HG02610 (cell line): ENCODE measurements around the gene THAP8.

ENCODE experiments used
- ATAC-seq: cut with Tn5 transposase; IDR thresholded peaks from one replicate; pipeline ENCODE4 v1.9.1; 2021; ENCODE audit warnings: mild to moderate bottlenecking, moderate library complexity; ENCODE audit not compliant: unreplicated experiment

THAP8 gene

DNA sequence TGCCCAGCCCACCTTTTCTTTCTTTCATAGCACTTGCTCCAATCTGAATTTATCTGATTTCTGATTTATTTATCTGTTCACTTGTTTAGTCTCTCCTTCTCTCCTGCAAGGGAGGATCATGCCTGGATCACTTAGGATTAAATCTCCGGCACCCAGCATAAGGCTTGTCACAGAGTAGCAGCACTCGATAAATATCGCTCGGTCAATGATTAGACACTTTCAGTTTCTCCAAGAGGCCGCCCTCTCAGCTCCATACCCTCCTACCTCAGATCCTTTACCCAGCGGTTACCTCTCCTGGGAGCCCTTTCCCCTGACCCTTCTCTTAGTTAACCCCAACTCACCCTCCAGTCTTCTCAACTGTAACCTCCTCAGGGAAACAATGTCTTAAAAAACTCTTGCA is 22.8 kb downstream of the THAP8 start:
- ATAC-seq = no peak

DNA sequence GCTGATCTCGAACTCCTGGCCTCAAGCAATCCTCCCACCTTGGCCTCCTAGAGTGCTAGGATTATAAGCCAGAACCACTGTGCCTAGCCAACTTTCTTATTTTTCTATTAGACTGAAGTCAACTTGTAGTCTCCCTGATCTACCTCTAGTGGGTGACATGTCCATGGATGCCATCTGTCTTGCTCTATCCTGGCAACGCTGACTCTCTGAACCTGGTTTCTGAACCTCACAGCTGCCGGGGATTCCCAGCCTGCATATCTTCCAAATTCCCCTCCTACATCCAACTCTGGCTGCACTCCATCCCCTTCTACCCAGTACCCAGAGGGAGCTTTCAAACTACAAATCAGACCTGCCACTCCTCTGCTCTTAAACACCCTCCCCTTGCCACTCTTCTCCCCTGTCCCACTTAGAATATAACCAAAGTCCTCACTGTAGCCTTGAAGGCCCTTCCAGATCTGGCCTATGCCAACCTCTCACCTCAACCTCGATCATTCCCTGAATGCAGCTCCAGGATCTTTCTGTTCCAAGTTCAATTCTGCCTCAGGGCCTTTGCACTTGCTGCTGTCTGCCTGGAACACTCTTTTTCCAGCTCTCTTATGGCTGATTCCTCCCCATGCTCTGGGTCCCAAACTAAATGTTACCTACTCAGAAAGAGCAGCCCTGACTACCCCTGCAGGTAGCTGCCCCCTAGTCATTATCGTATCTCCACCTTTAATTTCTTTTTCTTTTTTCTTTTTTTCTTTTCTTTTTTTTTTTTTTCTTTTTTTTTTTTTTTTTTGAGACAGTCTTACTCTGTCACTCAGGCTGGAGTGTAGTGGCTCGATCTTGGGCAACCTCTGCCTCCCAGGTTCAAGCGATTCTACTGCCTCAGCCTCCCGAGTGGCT is 23.6 kb downstream of the THAP8 start:
- ATAC-seq = no peak

DNA sequence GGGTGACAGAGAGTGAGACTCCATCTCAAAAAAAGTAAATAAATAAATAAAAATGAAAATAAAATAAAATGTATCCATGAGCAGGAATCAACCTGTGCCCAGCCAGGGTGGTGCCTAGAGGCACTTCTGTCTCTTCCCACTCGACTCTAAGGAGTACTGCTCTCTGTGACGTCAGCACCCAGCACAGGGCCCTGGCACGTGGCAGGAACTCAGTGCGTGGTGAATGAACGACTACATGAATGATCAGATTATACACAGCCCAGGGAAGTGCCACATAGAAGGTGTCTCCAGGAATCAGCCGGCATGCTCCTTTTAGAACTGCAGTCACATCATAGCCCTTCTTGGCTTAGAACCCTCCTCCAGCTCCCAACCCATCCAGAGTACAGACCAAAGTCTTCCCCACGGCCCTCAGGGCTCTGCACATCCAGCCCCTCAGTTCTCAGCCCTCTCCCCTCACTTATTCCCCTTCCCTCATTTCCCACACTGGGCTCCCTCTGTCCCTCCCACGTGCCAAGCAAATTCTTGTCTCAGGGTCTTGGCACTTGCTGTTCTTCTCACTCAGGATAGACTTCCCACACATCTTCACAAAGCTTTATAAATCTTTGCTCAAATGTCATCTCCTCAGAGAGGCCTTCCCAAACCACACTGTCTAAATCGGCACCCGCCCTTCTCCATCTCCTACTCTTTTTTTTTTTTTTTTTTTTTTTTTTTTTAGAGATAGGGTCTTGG is 25.6 kb downstream of the THAP8 start:
- no peak for ATAC-seq

DNA sequence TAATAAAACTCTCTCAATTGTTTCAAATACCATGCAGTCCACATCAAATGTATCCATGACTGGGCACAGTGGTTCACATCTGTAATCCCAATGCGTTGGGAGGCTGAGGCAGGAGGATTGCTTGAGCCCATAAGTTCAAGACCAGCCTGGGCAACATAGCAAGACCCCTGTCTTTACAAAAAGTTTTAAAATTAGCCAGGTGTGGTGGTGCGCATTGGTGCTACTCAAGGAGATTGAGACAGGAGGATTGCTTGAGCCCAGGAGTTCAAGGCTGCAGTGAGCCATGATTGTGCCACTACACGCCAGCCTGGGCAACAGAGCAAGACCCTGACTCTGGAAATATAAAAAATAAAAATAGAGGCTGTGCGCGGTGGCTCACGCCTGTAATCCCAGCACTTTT is 26.4 kb downstream of the THAP8 start:
- ATAC-seq = no peak

DNA sequence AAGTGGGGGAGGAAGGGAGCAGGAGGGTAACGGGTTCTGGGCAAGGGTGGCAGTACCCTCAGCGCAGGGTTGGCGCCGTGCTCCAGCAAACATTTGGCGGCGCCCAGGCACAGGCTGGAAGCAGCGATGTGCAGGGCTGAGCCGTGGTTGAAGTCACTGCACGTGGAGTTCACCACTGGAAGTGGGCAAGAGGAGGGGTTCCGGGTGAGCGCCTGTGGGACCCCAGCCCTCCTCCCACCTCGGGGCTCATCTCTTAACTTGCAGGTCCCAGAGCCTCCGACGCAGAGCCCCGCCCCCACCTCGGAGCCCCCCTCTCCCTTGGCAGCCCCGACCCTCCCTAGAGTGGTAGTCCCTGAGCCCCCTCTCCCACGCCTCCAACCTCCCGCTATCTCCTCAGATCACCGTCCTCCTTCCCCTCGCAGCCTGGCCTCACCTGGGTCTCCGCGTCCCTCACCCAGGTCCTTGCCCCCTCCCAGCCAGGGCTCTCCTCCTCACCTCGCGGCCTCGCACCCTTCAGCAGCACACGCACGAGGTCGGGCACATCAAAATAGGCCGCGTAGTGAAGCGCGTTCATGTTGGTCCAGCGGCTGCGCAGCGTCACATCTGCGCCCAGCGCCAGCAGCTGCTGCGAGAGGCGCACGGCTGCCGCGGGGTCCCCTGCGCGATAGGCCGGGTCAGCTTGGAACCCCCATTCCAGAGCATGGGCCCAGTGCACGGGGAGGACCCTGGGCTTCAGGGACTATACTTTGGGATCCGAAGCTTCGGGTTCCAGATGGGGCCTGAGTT is 27.8 kb downstream of the THAP8 start:
- ATAC-seq = no peak

DNA sequence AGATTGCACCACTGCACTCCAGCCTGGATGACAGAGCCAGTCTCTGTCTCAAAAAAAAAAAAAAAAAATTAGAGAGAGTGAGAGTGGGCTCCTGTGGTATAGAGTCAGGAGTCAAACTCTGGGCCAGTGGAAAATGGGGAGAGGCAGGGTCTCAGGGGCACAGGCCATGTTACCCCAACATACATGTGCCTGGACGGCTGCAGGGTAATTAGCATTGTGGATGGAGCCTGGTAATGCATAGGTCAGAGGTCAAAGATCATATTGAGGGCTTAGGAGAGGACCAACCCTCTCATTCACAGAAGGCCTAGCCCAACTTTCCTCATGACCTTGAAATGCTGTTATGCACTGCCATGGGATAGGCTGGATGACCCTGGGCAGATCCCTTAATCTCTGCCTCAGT is 28.5 kb downstream of the THAP8 start:
- no peak for ATAC-seq

DNA sequence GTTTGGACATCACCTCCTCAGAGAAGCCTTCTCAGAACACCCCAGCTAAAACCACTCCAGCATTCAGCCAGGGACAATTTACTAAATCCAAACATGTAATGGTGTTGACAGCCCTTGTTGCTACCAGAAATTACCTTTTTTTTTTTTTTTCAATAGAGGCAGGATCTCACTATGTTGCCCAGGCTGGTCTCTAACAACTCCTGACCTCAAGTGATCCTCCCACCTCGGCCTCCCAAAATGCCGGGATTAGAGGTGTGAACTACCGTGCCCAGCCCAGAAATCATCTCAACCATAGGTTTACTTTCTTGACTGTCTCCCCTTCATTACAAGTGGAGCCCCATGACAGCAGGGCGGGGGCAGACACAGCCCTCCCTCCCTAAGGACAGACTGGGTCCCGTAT is 30.7 kb downstream of the THAP8 start:
- no peak for ATAC-seq

DNA sequence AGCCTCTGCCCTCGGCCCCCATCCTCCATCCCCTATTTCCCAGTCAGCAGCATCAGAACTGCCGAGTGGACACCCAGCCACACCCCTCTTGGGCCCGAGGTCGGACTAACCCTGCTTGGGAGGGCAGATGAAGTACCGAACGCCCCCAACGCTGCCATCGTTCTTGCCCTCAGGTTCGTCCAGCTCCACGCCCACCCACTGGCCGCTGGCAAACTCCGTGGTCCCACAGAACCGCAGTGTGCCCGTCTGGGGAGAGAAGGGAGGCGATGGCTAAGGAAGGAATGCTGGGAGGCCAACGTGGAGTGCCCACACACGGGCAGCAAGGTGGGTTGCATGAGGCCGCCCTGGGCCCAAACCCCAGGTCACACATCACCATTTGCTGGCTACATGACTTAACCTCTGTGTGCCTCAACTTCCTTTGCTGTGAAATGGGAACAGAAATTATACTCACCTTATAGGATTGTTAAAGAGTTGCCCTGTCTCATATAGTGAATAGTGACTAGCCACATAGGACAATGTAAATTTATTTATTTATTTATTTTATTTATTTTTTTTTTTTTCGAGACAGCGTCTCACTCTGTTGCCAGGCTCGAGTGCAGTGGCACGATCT is 34.9 kb downstream of the THAP8 start:
- no peak for ATAC-seq

DNA sequence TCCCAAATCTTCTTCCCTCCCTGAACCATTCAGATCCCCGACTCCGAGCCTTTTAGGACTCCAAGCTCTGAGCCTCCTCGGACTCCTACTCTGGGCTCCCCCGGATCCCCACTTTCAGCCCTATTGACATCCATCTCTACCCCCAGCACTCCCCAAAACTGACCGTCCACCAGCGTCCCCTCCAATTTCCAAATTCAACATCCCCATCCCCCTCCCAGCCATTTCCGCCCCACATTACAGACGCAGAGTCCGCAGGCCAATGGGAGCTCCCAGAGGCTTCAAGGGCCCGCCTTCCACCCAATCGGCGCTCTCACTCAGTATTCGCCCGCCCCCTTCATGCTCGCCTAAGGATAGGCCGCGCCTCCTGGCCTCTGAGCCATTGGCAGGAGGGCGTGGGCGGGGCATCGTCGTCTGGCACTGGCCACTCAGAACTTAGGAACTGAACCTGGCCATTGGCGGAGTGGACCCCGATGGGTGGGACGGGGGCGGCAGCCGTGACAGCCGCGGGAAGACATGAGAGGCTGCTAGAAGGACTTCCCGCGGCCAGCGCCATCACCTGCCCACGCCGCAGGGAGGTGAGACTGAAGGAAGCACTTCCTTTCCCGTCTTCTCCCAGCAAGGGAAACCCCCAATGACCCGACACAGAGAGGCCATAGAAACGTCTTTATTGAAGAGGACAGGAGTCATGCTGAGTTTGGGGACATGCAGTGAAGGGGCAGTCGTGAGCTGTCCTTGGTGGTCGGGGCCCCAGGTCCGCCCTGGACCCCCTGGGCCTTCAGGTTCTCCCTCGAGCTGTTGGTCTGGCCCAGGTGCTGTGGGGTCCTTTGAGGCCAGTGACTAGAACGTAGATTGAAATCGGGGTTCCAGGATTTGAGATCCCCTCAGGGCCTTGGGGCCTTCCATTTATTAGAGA is 39.8 kb downstream of the THAP8 start, which contains the start of gene ALKBH6:
TSS of gene ALKBH6 (minus strand) at position 202 of the 913 bp plus-strand sequence. CDS start 816 bp downstream, outside the sequence.
- ATAC-seq = peak; percentile 95

DNA sequence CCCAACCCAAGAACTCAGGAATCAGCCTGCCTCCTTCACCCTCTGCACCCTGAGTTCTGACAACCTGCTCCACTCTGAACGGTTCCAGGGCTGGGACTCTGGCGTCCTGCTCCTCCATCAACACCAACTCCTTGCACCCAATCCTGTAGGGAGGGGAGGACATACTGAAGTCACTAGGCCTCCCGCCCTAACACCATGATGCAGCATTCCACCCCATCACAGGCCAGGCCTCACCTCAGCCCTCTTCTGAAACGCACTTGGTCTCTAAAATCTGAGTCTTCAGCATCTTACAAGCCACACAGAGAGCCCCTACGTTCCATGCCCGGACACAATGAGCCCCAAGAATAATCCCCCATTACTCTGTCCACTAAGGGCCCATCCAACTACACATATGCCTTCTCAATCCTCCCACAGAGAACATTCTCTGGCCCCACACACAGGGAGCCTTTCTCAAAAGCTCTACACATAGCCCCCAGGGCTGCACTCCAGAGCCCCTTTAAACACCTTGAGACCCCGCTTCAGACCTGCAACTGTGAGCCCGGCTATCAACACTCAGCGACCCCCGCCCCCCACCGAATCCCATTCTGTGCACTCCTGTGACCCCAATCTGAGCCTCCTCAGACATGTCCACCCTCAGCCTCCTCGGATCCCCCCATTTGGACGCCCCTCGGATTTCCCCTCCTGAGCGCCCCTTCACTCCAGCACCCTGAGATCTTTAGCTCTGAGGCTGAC is 40.6 kb downstream of the THAP8 start:
- no peak for ATAC-seq

DNA sequence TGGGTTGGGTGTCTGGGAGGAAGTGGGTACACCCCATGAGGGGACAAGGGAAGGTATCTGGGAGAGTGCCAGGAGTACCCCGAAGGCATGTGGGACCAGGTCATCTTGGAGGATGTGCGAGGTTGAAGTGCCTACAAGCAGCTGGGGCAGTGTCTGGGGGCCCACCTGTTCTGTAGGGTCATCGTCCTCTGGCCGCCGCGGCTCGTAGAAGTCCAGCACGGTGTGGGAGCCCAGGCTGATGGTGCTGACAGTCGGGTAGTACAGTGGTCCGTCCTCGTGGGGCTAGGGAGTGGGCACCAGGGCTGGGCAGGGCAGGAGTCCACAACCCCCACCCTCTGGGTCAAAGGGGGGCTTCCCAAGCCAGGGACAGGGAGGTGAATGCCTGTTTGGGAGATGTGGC is 43.7 kb downstream of the THAP8 start:
- no peak for ATAC-seq

DNA sequence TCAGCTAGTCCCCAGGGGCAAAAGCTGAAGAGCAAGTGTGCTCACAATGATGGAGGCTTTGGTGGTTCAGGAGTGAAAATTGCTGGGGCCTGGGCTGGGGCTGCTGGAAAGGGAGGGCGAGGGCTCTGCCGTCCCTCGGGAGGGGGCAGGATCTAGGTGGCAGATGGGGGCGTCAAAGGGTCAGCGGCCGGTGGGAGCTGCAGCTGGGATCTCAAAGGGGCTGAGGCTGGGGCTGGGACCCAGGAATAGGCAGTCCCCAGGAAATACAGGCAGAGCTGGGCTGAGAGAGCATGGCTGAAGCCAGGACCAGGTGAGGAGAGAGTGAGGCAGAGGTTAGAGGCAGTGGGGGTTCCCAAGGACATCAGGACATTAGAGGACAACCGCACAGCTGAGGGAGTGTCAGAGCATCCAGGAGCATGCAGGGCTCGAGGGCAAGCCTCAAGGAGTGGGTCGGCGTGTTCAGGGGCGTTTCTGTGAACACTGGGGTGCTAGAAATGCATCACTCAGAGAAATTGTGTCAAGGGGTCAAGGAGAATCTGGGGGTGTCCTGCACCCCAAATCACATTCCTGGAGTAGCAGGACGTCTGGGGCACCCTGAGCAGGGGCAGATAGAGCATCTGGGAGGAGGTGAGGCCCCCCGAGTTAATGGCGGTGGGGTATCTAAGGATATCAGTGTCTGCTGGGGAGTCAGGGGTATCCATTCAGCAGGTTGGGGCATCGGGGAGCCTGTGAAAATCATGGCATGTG is 44.3 kb downstream of the THAP8 start:
- ATAC-seq = no peak

DNA sequence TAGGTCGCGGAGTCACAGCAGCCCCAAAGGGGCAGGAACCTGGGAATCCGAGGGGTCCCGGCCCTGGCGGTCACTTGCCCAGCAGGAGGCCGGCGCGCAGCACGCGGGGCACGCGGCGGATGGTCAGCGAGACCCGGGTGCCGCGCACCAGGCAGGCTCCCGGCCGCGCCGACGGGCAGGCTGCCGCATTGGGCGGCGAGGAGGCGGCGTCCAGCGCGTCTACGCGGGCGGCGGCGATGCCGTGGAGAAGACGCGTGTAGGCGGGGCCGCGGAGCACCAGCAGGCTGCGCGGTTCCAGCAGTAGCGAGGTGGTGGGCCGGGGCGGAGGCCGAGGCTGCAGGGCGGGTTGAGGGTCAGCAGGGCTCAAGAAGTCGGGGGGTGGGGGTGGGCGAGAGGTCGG is 44.9 kb downstream of the THAP8 start:
- ATAC-seq = no peak

DNA sequence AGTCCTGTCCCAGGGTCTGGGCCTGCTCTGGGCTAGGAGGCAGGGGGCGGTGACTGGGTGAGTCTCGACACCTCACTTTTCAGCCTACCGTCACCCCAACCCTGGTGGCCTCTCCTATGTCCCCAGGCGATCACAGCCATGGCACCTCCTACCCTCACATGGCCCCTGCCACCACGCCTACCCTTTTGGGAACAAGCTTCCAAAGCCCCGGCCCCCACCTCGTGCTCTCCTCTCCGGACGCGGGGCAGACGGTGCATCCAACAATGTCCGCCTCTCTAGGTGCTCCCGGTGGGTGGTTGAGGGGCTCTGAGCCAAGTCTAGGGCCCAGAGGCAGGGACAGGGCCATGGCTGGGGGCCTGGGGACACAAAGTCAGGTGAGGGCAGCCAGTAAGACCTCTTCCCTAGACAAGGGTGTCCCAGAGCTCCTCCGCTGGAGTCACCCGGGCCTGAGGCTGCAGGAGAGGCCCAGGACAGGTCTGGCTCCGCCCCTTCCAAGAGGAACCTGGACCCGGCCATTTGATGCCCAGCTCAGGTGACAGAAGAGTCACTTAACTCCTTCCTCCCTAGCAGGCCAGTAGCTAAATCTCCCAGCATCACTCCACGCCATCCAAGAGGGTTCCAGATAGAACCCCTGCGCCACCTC is 45.6 kb downstream of the THAP8 start, which contains the start of gene SYNE4:
TSS of gene SYNE4 (minus strand) at position 478 of the 643 bp plus-strand sequence. CDS start at position 346, 132 bp downstream.
- no peak for ATAC-seq

DNA sequence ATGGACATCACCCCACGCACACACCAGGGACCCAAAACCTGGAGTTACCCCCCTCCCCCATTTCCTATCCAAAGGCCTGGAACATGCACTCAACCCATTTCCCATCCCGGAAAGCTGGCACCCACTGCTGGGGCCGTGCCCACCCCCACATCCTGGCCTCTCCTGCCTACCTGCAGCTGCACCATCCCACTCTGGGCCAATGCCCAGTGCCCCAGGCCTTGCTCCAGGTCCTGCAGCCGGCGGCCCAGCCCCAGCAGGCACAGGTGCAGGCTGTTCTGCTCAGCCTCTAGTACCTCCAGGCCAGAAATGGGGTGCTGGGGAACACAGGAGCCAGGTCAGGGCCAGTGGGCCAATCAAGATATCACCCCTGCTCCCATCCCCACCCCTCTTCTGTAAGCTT is 47.1 kb downstream of the THAP8 start:
- ATAC-seq = no peak

DNA sequence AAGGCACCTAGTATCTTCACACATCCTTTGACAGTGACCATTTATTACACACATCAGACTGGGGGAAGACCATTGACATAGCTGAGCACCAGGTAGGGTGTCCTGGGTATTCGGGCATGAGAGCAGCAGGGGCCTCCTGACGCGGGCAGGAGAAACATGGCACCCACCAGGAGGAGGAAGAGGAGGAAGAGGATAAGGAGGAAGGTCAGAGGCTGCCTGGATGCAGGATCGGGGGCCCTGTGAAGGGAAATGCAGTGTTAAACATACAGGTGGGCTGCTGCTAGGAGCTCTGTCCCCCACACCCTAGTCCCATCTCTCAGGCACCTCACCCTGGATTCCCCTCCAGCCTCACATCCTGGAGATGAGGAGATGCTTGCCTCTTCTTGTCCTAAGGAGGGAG is 50.8 kb downstream of the THAP8 start:
- no peak for ATAC-seq

DNA sequence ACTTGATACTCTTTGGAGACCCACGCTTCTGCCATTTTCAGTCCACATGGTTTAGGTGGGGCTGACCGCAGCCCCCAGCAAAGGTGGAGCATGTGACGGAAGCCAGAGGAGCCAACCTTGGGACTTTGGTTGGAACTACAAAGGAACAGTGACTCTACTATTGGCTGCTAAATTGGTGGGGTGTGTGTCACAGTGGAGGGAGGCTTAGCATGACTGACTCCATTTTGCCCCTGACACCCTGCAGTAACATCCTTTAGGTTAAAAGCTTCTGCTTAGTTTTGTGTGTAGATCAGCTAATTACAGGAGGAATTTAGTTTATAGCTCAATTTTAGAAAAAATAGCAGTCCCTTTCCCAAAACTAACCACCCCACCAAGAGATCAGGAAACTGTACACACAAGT is 52.5 kb downstream of the THAP8 start:
- no peak for ATAC-seq

DNA sequence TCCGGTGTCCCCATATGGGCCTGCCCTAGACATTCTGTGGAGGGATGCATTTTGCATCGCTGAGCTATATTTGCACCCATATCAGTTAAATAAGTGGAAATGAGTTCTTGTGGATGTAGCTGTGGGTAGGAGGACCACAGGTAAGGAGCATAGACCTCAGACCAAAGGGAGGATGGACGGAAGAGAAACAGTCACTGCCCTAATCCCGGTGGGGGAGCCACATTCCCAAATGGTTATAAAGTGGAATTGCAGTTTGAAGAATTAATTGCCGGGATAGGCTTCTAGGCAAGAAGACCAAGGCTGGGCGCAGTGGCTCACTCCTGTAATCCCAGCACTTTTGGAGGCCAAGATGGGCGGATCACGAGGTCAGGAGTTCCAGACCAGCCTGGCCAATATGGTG is 57.3 kb downstream of the THAP8 start:
- no peak for ATAC-seq
